ENCODE results near the gene ARAP1.
A peak's percentile ranks its signal among the peaks of the same experiment; 100 is the strongest.

ARAP1 gene

GRCh38 chr11:72741849-72742512 is 10.2 kb downstream of the ARAP1 start:
- DNase-seq: no peak

GRCh38 chr11:72741429-72741833 is 10.8 kb downstream of the ARAP1 start:
- DNase-seq: peak in 1 of 5 experiments; percentile 38

DNA sequence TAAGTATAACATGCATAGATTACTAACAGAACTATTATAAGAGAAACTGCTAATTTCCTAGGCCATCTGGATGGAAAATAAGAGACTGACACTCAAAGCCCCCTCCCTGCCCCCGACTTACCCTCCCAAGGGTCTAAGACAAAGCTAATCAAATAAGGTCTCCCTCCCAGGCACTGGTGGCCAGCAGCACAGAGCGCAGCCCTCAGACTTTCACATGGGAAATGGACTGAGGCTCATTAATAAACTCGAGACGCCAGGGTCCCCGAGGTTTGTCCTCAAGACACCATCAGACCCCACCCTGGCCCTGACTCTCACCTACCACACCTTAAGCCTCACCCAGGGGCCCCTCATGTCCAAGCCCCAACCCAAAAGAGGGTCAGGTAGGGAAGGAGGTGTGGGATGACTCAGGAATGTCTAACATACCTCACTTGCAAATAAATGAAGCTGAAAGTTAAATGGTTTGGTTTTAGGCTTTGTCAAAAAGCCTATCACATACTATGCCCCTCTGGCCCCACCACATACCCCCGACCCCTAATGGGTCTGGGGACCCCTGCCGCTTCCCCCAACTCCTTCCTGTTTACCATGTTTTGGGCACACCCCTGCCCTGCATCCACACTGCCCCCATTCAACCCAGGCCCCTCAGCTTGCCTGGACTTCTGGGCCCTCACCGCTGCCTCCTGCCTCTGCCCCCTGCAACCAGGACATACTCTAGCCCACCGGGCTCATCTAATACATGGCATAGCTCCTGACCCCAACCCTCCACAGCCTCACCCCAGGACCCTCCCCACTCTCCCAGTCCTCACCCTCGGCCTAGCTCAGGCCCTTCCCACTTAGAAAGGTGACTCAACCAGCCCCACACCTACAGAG is 11.4 kb downstream of the ARAP1 start:
- no peak for DNase-seq

DNA sequence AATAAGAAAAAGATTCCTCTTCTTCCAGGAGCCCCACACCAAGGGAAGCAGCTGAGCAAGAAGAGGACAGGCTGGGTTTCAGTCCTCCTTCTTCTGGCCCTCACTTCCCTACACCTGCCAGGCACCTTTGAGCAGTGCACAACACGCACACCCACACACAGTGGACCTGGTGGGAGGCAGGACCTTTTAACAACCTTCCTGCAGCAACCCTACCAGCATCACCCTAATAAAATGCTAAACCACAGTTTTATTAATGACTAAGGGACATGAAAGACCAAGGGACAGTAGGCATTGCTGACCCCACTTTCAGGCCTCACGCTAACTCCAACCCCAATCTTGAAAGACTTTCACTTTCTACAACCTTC is 12.2 kb downstream of the ARAP1 start:
- DNase-seq: no peak

GRCh38 chr11:72739240-72740059 is 12.8 kb downstream of the ARAP1 start:
- DNase-seq: no peak

DNA sequence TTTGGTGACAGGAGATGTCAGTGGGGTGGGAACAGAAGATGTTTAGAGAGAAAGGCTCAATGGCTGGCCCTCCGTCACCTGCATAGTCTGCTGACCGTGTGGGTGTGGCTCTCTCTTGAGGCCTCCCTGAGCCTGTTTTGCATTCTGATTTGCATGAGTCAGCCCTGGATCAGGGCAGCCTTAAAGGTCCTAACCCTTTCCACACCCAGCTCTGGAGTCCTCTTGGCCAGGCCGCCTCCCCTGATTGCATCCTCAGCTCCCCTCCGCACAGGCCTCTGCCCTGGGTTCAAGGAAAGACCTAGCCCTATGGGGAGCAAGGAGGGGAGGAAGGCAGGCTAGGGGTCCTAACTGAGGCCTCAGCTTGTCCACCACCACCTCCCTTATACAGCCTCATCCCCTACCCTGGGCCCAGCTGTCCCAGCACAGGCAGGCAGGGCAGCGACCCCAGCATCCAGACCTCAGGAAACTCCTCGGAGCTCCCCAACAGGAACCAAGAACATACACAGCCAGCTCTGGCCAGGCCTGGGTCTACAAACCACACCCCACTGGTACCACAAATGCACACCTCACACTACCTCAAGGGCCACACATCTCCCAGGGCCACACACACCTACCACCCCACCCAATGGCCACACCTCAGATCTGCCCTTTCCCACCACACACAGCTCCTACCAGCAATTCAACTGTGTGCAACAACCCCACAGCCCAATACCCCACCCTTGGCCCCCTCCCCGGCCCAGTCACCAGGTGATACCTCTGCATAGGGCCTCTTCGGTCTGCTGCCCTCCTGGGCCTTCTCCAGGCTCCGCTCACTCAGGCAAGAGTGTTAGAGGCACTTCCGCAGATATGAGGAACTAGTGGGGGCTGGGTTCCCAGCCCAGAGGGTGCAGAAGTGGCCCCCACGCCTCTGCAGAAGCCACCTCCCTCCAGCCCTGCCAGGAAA is 13.7 kb downstream of the ARAP1 start:
- DNase-seq: no peak

GRCh38 chr11:72737336-72737735 is 14.9 kb downstream of the ARAP1 start:
- no peak for DNase-seq

DNA sequence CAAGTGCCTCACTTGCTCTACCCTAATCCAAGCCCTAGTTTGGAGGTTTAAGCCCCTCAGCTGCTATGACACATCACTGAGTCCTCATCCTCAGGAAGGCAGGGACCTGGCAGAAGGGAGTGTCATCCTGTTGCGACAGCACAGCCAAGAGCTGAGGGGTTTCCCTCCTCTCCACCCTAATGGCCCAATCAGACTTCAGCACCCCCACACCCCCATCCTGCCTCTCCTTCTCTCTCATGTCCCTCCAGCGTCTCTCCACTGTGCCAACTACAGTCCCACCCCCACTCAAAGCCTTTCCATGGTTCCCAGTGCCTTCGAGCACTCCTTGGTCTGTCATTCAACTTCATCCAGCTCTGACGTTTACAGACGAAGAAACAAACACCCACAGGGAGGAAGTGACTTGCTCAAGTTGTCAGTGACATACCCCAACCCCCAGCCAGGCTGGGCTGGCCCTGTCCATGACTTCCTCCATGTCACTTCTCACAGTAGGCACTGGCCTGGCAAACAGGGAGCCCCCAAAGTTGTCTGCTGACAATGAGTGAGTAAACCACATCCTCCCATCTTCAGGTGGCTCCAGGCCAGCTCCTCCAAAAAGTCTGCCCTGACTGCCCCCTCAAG is 15.6 kb downstream of the ARAP1 start:
- DNase-seq: peak in 4 of 5 experiments; percentile 16 to 93 (median 56)

- DNase-seq: no peak
These were observed 16.6 kb downstream of the ARAP1 start for GRCh38 chr11:72735495-72736027.

- DNase-seq: no peak
These were observed 19.9 kb downstream of the ARAP1 start for GRCh38 chr11:72732329-72732728.

GRCh38 chr11:72730737-72731136 is 21.5 kb downstream of the ARAP1 start:
- DNase-seq: no peak

GRCh38 chr11:72730243-72730642 is 22.0 kb downstream of the ARAP1 start:
- no peak for DNase-seq

DNA sequence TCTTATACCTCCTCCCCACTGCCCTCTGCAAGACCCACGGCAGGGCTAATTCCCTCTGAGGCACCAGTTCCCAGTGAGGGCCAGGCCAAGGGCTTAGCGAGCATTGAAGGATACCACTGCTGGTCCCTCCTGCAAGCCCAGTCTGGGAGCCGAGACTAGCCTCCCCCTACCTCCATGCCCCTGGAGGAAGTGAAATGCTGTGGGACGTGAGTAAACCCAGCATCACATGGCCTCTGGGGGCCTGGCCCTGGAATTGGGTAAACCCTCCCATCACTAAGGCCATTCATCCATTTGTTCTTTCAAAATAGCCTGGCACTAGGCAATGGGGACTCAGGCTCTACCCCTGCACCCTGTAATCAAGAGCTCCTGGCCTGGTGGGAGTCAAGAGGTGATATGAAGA is 24.7 kb downstream of the ARAP1 start:
- DNase-seq: no peak

DNA sequence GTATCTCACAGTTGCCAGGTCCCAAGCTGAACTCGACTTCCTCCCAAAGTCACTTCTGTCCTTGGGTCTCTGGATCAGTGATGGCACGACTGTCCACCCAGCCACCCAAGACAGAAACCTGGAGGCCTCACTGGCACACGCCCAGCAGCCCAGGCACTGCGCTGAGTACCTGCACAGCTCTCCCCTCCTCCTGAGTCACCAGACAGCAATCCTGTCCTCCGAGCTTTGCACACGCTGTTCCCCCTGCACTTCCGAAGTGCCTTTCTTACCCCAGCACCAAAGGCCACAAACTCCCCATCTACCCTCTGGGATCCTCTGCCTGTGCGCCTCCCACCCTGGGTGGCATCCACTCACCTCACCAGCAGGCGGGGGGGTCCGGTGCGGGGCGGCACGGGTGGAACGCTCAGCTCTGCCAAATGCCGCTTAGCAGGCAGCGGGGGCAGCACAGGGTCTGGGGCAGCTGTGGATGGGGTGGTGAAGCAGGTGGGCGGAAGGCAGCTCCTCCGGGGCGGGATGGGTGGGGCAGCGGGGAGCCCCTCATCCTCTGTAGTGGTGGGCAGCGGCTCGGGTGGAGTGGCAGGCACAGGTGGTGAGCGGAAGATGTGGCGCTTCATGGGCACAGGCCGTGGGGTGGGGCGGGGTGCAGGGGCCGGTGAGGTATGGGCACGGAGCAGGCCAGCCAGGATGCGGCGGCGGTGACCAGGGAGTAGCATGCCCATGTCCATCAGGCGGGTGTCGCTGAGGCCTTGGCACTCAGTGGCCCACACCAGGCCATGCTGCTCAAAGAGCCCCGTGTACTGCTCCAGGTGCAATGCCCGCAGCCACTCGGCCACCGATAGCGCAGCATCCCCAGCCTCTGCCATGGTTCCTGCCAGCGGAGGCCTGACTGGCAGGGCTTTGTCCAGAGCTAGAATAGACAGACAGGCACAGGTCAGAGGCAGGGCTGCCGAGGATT is 25.7 kb downstream of the ARAP1 start:
- DNase-seq: no peak

GRCh38 chr11:72725724-72726028 is 26.5 kb downstream of the ARAP1 start:
- no peak for DNase-seq

GRCh38 chr11:72724851-72725723 is 27.1 kb downstream of the ARAP1 start:
- peak in 4 of 5 experiments; percentile 62 to 85 (median 76) for DNase-seq

- DNase-seq: no peak
These were observed 28.1 kb downstream of the ARAP1 start for GRCh38 chr11:72724021-72724551.

DNA sequence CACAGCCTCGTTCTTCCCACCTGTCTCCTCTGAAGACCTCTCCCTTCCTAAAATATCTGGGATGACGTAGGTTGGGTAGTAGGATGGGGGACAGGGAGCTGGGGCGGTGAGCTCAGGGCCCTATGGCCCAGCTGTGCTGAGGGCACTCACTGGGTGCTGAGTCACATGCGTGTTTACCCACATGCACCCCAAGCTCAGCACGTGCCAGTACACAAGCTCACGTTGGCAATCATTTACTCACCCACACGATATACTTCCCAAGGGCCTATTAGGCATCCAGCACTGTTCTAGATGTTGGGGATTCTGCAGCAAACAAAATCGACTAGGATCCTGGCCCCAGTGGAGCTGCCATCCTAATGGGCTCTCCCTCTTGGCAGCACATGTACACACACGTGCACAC is 28.7 kb downstream of the ARAP1 start:
- DNase-seq: no peak
